Osteoblast (primary cell): ENCODE measurements around the gene HNRNPA3. TPM values are rescaled to one million over a fixed set of nuclear protein-coding genes. Genes with fewer than 3 reads are reported as not detected.
"Not testable (repeated sequence)": the region's sequence is repeated elsewhere in the genome, so short reads cannot be mapped to it uniquely, and the experiment has no call there.

Experiments used
- DNase-seq: peaks from one replicate; pipeline ENCODE4 v3.0.0; 2011; ENCODE audit warnings: low spot score, mixed read lengths; ENCODE audit not compliant: insufficient read length; ENCODE audit errors: missing footprints
- H2AFZ ChIP-seq: 2 replicates; pipeline ENCODE4 v1.6.0; 2011; ENCODE audit warnings: mild to moderate bottlenecking, low read length
- H3K27ac ChIP-seq: 2 replicates; pipeline ENCODE4 v1.5.1; 2011; ENCODE audit warnings: mild to moderate bottlenecking, low read depth, low read length, moderate library complexity
- H3K27me3 ChIP-seq: 2 replicates; pipeline ENCODE4 v1.6.0; 2012; ENCODE audit warnings: mild to moderate bottlenecking, control low read depth, inconsistent platforms, low read length, moderate library complexity; ENCODE audit not compliant: insufficient read depth
- H3K36me3 ChIP-seq: 2 replicates; pipeline ENCODE4 v1.5.1; 2011; ENCODE audit warnings: mild to moderate bottlenecking, low read length, control low read depth, moderate library complexity; ENCODE audit not compliant: insufficient read depth
- H3K4me1 ChIP-seq: 2 replicates; pipeline ENCODE4 v1.5.1; 2011; ENCODE audit warnings: mild to moderate bottlenecking, low read length, control low read depth, moderate library complexity; ENCODE audit not compliant: insufficient read depth
- H3K4me2 ChIP-seq: 2 replicates; pipeline ENCODE4 v1.6.0; 2011; ENCODE audit warnings: mild to moderate bottlenecking, low read length; ENCODE audit not compliant: insufficient read depth
- H3K4me3 ChIP-seq: fragments of 200-600 bp; sonication (generic); 3 replicates; pipeline ENCODE4 v1.5.1; 2012; ENCODE audit warnings: mild to moderate bottlenecking, low read length, inconsistent platforms; ENCODE audit not compliant: insufficient read depth
- H3K79me2 ChIP-seq: 2 replicates; pipeline ENCODE4 v1.6.0; 2012; ENCODE audit warnings: mild to moderate bottlenecking, low read length, control low read depth, inconsistent platforms; ENCODE audit not compliant: insufficient read depth
- H3K9me3 ChIP-seq: 2 replicates; pipeline ENCODE4 v1.5.1; 2011; ENCODE audit warnings: low read depth, low read length, control low read depth
- H4K20me1 ChIP-seq: 2 replicates; pipeline ENCODE4 v1.6.0; 2012; ENCODE audit warnings: mild to moderate bottlenecking, low read length, control low read depth; ENCODE audit not compliant: insufficient read depth
- total RNA-seq: library from RNA; depleted of rRNA; stranded (reverse); fragments of >200 nt; gene quantifications from 2 replicates; pipeline ENCODE4 v1.2.3, GENCODE V29; 2012
- TF ChIP-seq, protein P1 (sequence below): IDR thresholded peaks from 2 replicates; pipeline ENCODE4 v1.5.1; 2011; ENCODE audit warnings: mild to moderate bottlenecking, low read depth, low read length, moderate library complexity; ENCODE audit errors: extremely low read depth

HNRNPA3 gene
- total RNA-seq, 1 donor, result 21.4 TPM

DNA sequence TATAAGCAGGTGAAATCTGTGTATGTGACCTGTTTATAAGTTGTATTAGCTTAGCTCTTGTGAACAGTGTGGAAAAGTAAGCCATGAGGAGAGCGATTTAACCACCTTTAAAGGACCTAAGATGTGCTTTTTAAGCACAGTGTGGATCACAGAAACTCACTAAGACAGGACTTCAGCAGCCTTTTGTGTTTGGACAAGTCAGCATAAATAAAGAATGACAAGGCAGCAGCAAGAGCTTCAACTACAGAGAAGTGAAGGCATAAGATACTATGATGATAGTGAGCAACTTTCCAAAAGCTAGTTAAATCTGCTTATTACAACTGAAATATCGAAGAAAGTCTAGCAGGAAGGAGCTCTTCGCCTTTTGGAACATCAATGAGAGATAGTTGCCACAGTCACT, 8.9 kb downstream of the HNRNPA3 start:
- H3K27ac ChIP-seq, result no peak overlapping the region
- TF ChIP-seq, protein P1, sequence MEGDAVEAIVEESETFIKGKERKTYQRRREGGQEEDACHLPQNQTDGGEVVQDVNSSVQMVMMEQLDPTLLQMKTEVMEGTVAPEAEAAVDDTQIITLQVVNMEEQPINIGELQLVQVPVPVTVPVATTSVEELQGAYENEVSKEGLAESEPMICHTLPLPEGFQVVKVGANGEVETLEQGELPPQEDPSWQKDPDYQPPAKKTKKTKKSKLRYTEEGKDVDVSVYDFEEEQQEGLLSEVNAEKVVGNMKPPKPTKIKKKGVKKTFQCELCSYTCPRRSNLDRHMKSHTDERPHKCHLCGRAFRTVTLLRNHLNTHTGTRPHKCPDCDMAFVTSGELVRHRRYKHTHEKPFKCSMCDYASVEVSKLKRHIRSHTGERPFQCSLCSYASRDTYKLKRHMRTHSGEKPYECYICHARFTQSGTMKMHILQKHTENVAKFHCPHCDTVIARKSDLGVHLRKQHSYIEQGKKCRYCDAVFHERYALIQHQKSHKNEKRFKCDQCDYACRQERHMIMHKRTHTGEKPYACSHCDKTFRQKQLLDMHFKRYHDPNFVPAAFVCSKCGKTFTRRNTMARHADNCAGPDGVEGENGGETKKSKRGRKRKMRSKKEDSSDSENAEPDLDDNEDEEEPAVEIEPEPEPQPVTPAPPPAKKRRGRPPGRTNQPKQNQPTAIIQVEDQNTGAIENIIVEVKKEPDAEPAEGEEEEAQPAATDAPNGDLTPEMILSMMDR, result no peak
- H3K4me3 ChIP-seq, result no peak overlapping the region
- no peak overlapping the region for H2AFZ ChIP-seq
- no peaks in the 10 kb centered on the region for H3K4me1 ChIP-seq
- no peak for DNase-seq
- H3K9me3 ChIP-seq, result no peaks in the 10 kb centered on the region
- peaks cover 28% of the 10 kb centered on the region for H3K79me2 ChIP-seq
- peaks cover 64% of the 10 kb centered on the region for H3K36me3 ChIP-seq
- peaks cover 15% of the 10 kb centered on the region for H4K20me1 ChIP-seq
- H3K4me2 ChIP-seq, result no peak overlapping the region
- H3K27me3 ChIP-seq, result no peaks in the 10 kb centered on the region

DNA sequence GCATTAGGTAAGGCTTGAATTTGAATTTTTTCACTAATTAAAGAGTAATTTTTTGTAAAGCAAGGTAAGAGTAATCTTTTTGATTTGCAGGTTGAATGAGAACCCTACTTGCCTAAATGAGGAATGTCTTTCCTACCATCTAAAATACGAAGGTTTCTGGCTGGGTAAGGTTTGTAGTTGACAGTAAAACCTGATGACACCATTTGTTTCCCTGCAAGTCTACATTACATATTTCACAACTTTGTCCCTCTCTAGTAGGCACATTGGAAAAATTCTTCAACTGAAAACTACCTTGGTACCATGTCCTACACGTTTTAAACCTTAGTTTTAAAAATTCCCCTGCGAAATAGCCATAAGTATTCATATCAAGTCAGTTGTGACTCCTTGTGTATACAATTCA, 9.4 kb downstream of the HNRNPA3 start:
- no peak overlapping the region for H2AFZ ChIP-seq
- peaks cover 59% of the 10 kb centered on the region for H3K36me3 ChIP-seq
- no peaks in the 10 kb centered on the region for H3K27me3 ChIP-seq
- no peak overlapping the region for H3K4me2 ChIP-seq
- no peaks in the 10 kb centered on the region for H3K9me3 ChIP-seq
- H3K4me1 ChIP-seq, result no peaks in the 10 kb centered on the region
- no peak overlapping the region for H3K4me3 ChIP-seq
- H3K27ac ChIP-seq, result no peak overlapping the region
- no peak for DNase-seq
- H4K20me1 ChIP-seq, result peaks cover 13% of the 10 kb centered on the region
- peaks cover 23% of the 10 kb centered on the region for H3K79me2 ChIP-seq
- TF ChIP-seq, protein P1, result no peak

DNA sequence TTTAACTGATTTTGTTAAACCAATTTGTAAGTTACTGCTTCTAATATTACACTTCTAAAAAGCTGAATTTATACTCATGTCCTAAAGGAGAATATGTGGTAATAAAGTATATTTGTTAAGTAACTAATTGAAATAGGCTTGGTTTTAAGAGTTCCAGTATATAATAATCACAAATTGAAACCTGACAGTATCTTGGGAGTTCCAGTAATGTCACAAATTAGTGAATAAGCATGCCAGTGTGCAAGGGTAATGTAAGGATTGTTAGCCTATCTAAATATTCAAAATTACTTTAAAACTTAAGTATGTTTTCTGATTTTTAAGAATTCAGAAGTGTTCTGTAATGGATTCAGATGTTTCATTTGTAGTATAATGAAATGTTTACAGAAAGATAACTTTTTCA, 10.8 kb downstream of the HNRNPA3 start:
- DNase-seq, H2AFZ ChIP-seq, H3K79me2 ChIP-seq, H3K9me3 ChIP-seq, H3K4me1 ChIP-seq, H3K27ac ChIP-seq, H3K27me3 ChIP-seq, H3K4me2 ChIP-seq, H4K20me1 ChIP-seq, H3K4me3 ChIP-seq: not testable (repeated sequence)
- peaks cover 45% of the 10 kb centered on the region for H3K36me3 ChIP-seq

DNA sequence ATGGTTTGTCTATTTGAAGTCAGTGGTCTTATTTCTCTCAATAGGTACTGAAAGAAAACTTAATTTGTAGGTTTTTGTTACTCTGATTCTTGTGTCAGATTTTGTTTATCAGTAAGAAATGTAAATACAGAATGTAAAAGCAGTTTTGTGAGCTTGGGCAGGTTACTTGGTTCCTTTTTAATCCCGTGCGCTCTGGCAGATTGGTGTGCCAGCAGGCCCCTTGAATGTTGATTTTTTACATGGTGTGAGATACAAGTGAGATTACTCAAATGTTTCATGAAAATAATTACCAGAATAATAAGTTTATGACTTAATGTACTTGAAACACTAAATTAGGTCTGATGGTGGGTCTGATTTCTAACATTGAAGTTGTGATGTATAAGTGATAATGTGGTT, 13.4 kb downstream of the HNRNPA3 start:
- DNase-seq, result no peak
- Histone ChIP-seq H3K9me3 (no peaks in the 10 kb centered on the region), H4K20me1 (peaks cover 7% of the 10 kb centered on the region), H3K36me3 (peaks cover 38% of the 10 kb centered on the region), H3K27me3 (no peaks in the 10 kb centered on the region), H3K4me1 (no peaks in the 10 kb centered on the region), H3K4me3 (no peak overlapping the region), H2AFZ (no peak overlapping the region), H3K79me2 (peaks cover 12% of the 10 kb centered on the region), H3K4me2 (no peak overlapping the region), H3K27ac (no peak overlapping the region)
- TF ChIP-seq, protein P1, result no peak
